Gastrocnemius medialis (tissue), 4 donors: ENCODE data around the gene SEPHS2. TPM values are rescaled to one million over a fixed set of nuclear protein-coding genes. Genes with fewer than 3 reads are reported as not detected.
"Not testable (repeated sequence)": the region's sequence is repeated elsewhere in the genome, so short reads cannot be mapped to it uniquely, and the experiment has no call there.

Experiments used
- ATAC-seq, 2 donors: fragments of 150-250 bp; one replicate each; pipeline ENCODE4 v1.9.1; 2016
- DNase-seq, 2 donors: peaks; one replicate each; pipeline ENCODE4 v3.0.0-alpha.2; 2019
- H3K27ac ChIP-seq, 4 donors: fragments of 200-600 bp; sonication (generic); 1 replicate in 1 of 4; 2 replicates in 3 of 4; pipeline ENCODE4 v1.5.1; 2016 to 2018; ENCODE audit warnings: mild to moderate bottlenecking in 2 of 4, moderate library complexity in 1 of 4
- H3K27me3 ChIP-seq, 3 donors: fragments of 200-600 bp; sonication (generic) in 2 of 3; 1 replicate in 1 of 3; 2 replicates in 2 of 3; pipeline versions ENCODE4 v1.5.1 to v1.6.0; 2016 to 2019; ENCODE audit warnings: mild to moderate bottlenecking in 1 of 3, moderate library complexity in 1 of 3
- H3K36me3 ChIP-seq, 2 donors: fragments of 200-600 bp; sonication (generic) in 1 of 2; one replicate each; pipeline ENCODE4 v1.5.1; 2017 to 2018
- H3K4me1 ChIP-seq, 2 donors: fragments of 200-600 bp; sonication (generic) in 1 of 2; one replicate each; pipeline ENCODE4 v1.5.1; 2016 to 2017; ENCODE audit warnings: mild to moderate bottlenecking in 2 of 2
- H3K4me3 ChIP-seq, 4 donors: fragments of 200-600 bp; sonication (generic) in 3 of 4; 1 replicate in 1 of 4; 2 replicates in 3 of 4; pipeline ENCODE4 v1.5.1; 2016 to 2019; ENCODE audit warnings: mild to moderate bottlenecking in 2 of 4
- H3K9me3 ChIP-seq, 3 donors: fragments of 200-600 bp; sonication (generic) in 2 of 3; 1 replicate in 1 of 3; 2 replicates in 2 of 3; pipeline ENCODE4 v1.5.1; 2016 to 2019
- CTCF ChIP-seq, 5 experiments: fragments of 450-650 bp in 3 of 5; fragments of 200-600 bp in 2 of 5; sonication (generic) in 2 of 5; IDR thresholded peaks in 4 of 5; conservative IDR thresholded peaks in 1 of 5; 1 replicate in 4 of 5; 2 replicates in 1 of 5; pipeline ENCODE4 v1.5.1; 2016 to 2019; ENCODE audit warnings: antibody characterized with exemption in 5 of 5, mild to moderate bottlenecking in 3 of 5, moderate library complexity in 3 of 5
- POLR2A ChIP-seq, 2 donors: fragments of 450-650 bp; IDR thresholded peaks; one replicate each; pipeline ENCODE4 v1.6.1; 2017; ENCODE audit warnings: antibody characterized with exemption in 2 of 2, mild to moderate bottlenecking in 2 of 2, moderate library complexity in 2 of 2
- in situ Hi-C, 4 donors: fragments of 200-750 bp; cut with MboI; loops; one replicate each; pipeline versions ENCODE4 v1.15.0 to v1.8.0; 2017; ENCODE audit warnings: low sequenced_read_pairs in 4 of 4
- intact Hi-C: fragments of 100-400 bp; cut with DNase I; formaldehyde crosslinking; loops from one replicate; pipeline ENCODE4 v1.15.1; 2023; ENCODE audit warnings: low total_unique reads
- total RNA-seq, 4 donors: library from RNA; depleted of rRNA; stranded (reverse); fragments of >200 nt; gene quantifications; one replicate each; pipeline versions ENCODE4 v1.1.0 to v1.2.3, GENCODE V29; 2016

SEPHS2 gene
- total RNA-seq, 4 donors from 2014 or later = 23.7 to 29.5 (median 27.4) TPM

DNA sequence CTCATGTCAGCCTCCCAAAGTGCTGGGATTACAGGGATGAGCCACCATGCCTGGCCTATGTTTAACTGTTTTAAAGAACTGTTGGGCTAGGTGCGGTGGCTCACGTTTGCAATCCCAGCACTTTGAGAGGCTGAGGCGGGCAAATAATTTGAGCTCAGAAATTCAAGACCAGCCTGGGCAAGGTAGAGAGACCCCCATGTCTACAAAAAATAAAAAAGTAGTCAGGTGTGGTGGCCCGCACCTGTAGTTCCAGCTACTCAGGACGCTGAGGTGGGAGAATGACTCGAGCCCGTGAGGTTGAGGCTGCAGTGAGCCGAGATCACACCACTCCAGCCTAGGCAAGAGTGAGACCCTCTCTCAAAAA, 24.9 kb upstream of the SEPHS2 start:
- no peak for DNase-seq
- TF ChIP-seq POLR2A (IDR thresholded peaks at IDR 0.05) = no peak
- TF ChIP-seq CTCF (IDR thresholded peaks at IDR 0.05 in 4 of 5, conservative IDR thresholded peaks at IDR 0.05 in 1 of 5) = no peak
- no peaks in the 10 kb centered on the region for H3K4me1 ChIP-seq
- H3K36me3 ChIP-seq = no peaks in the 10 kb centered on the region
- no peaks in the 10 kb centered on the region for H3K9me3 ChIP-seq
- in situ Hi-C loops = no loop called here
- peaks cover 21 to 25% (median 23%) of the 10 kb centered on the region in 3 donors for H3K27me3 ChIP-seq
- intact Hi-C loops = no loop called here
- no peak overlapping the region for H3K27ac ChIP-seq
- H3K4me3 ChIP-seq = no peak overlapping the region
- no peak for ATAC-seq

DNA sequence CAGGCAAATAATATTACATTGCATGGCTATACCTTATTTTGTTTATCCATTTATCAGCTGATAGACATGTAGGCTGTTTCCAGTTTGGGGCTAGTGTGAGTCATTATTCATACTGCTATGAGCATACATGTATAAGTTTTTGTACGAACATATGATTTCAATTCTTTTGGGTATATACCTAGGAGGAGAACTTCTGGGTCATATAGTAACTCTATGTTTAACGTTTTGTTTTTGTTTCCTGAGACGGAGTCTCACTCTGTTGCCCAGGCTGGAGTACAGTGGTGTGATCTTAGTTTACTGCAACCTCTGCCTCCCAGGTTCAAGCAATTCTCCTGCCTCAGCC, 24.5 kb upstream of the SEPHS2 start:
- no peak for ATAC-seq
- H3K36me3 ChIP-seq = no peaks in the 10 kb centered on the region
- in situ Hi-C loops = no loop called here
- no peak overlapping the region for H3K27ac ChIP-seq
- H3K27me3 ChIP-seq = peaks cover 19 to 25% (median 21%) of the 10 kb centered on the region in 3 donors
- no peaks in the 10 kb centered on the region for H3K4me1 ChIP-seq
- TF ChIP-seq POLR2A (IDR thresholded peaks at IDR 0.05) (no peak), CTCF (IDR thresholded peaks at IDR 0.05 in 4 of 5, conservative IDR thresholded peaks at IDR 0.05 in 1 of 5) (no peak)
- no peak for DNase-seq
- H3K9me3 ChIP-seq = no peaks in the 10 kb centered on the region
- intact Hi-C loops = no loop called here
- H3K4me3 ChIP-seq = no peak overlapping the region

DNA sequence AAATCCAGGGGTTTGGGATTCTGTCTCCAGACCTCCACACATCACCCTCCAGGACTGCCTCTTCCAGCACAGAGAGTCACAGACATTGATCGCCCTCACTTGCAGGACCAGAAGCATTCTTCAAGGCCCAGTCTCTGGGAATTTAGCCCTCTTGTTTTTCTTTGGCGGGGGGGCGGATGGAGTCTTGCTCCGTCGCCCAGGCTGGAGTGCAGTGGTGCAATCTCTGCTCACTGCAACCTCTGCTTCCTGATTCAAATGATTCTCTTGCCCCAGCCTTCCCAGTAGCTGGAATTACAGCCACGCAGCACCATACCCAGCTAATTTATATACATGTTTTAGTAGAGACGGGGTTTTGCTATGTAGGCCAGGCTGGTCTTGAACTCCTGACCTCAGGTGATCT, 18.4 kb upstream of the SEPHS2 start:
- in situ Hi-C loops = loop anchor here in 1 of 4 donors (10.0 kb wide), 1 partner anchor 51 kb away; no protein-coding TSS in a partner anchor
- ATAC-seq = no peak
- no peak overlapping the region for H3K27ac ChIP-seq

GRCh38 chr16:30461426-30461825, 15.8 kb upstream of the SEPHS2 start:
- H3K4me3 ChIP-seq, ATAC-seq, H3K36me3 ChIP-seq, H3K27me3 ChIP-seq, H3K4me1 ChIP-seq, intact Hi-C loops, DNase-seq, H3K27ac ChIP-seq, H3K9me3 ChIP-seq: not testable (repeated sequence)
- in situ Hi-C loops = loop anchor here in 1 of 4 donors (10.0 kb wide), 1 partner anchor 53 kb away; no protein-coding TSS in a partner anchor

More for the DNA sequence above, 18.4 kb upstream of the SEPHS2 start:
- no peaks in the 10 kb centered on the region for H3K36me3 ChIP-seq
- no peak for DNase-seq
- no peaks in the 10 kb centered on the region for H3K9me3 ChIP-seq
- H3K4me1 ChIP-seq = no peaks in the 10 kb centered on the region
- H3K27me3 ChIP-seq = no peaks in the 10 kb centered on the region
- intact Hi-C loops = no loop called here
- TF ChIP-seq CTCF (IDR thresholded peaks at IDR 0.05 in 4 of 5, conservative IDR thresholded peaks at IDR 0.05 in 1 of 5) (no peak), POLR2A (IDR thresholded peaks at IDR 0.05) (no peak)
- no peak overlapping the region for H3K4me3 ChIP-seq

DNA sequence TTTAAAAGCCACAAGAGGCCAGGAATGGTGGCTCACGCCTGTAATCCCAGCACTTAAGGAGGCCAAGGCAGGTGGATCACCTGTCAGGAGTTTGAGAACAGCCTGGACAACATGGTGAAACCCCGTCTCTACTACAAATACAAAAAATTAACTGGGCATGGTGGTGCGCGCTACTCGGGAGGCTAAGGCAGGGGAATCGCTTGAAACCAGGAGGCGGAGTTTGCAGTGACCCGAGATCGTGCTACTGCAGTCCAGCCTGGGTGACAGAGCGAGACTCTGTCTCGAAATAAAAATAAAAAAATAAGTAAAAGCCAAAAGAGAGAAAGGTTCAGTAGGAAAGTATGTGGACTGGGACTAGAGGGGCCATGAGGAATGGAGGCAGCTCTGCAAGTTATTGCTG, 13.8 kb upstream of the SEPHS2 start:
- Histone ChIP-seq H3K27ac (no peak overlapping the region), H3K4me3 (no peak overlapping the region), H3K9me3 (no peaks in the 10 kb centered on the region), H3K4me1 (no peaks in the 10 kb centered on the region), H3K27me3 (no peaks in the 10 kb centered on the region), H3K36me3 (no peaks in the 10 kb centered on the region)
- in situ Hi-C loops (no loop called here), intact Hi-C loops (no loop called here)
- DNase-seq (no peak), ATAC-seq (no peak)
- TF ChIP-seq POLR2A (IDR thresholded peaks at IDR 0.05) = no peak
- TF ChIP-seq CTCF (IDR thresholded peaks at IDR 0.05 in 4 of 5, conservative IDR thresholded peaks at IDR 0.05 in 1 of 5) = no peak
